ENCODE measurements around the gene GRID1. TPM values are rescaled to one million over a fixed set of nuclear protein-coding genes. Genes with fewer than 3 reads are reported as not detected.
A peak's percentile ranks its signal among the peaks of the same experiment; 100 is the strongest.

The GRID1 gene
- total RNA-seq, 1 experiment from 2014 or later: not detected

DNA sequence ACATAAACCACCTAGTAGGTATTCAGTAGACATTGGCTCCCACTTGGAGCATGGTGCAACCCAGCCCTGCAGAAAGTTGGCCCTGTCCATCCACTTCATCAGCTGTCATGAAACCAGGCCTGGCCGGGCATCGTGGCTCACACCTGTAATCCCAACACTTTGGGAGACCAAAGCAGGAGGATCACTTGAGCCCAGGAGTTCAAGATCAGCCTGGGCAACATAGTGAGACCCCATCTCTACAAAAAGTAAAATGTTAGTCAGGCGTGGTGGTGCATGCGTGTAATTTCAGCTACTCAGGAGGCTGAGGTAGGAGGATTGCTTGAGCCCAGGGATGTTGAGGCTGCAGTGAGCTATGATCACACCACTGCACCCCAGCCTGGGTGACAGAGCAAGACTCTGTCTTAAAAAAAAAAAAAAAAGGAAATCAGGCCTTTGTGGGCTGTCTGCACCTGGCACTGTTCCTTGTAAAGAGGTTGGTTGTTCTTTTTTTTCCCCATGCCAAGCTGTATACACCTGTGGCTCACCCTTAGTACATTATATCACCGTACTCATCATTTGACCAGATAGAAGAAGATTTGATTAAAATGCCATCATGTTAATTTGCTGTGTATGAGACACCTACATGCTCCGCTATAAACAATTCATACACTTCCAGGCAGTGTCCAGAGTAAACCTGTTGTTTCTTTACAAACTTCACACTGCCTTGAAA is 45.4 kb upstream of the GRID1 start:
- no peak for DNase-seq
- H3K4me3 Mint-ChIP-seq (ENCODE audit: low read depth, unreplicated experiment): no peak overlapping the region
- intact Hi-C loops (cut with micrococcal nuclease; ENCODE audit: unreplicated experiment): no loop called here

DNA sequence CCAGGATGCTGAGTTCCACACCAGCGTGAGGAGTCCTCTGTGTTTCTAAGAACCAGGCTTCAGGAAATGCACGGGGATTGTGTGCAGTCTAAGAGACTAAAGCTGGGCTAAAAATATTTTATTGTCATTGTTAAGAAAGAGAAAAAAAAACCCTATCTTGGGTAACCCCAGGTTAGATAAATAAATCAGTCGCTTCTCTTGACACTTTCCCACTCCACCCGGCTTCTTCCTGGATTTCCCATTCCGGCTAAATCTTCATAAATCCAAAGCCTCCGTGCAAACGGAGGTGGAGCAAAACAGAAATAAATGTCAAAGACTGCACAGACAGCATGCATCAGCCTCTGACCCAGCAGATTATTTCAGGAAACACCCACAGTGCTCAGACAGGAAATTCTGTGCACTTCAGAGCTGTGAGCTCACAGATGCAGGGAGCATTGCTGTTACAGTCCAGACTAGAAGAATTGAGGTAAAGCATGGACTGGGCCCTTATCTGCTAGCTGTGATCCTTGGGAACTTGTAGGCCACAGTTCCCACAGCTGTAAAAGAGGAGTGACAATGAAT is 44.8 kb upstream of the GRID1 start:
- peaks cover 26% of the 10 kb centered on the region for H3K4me1 Mint-ChIP-seq (ENCODE audit: low read depth, unreplicated experiment)
- TF ChIP-seq, protein P1, sequence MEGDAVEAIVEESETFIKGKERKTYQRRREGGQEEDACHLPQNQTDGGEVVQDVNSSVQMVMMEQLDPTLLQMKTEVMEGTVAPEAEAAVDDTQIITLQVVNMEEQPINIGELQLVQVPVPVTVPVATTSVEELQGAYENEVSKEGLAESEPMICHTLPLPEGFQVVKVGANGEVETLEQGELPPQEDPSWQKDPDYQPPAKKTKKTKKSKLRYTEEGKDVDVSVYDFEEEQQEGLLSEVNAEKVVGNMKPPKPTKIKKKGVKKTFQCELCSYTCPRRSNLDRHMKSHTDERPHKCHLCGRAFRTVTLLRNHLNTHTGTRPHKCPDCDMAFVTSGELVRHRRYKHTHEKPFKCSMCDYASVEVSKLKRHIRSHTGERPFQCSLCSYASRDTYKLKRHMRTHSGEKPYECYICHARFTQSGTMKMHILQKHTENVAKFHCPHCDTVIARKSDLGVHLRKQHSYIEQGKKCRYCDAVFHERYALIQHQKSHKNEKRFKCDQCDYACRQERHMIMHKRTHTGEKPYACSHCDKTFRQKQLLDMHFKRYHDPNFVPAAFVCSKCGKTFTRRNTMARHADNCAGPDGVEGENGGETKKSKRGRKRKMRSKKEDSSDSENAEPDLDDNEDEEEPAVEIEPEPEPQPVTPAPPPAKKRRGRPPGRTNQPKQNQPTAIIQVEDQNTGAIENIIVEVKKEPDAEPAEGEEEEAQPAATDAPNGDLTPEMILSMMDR (IDR thresholded peaks at IDR 0.05; ENCODE audit: unreplicated experiment): no peak
- no peak for DNase-seq
- H3K27ac Mint-ChIP-seq (ENCODE audit: unreplicated experiment): peak overlapping the region; percentile 82
- H3K9me3 Mint-ChIP-seq (ENCODE audit: low read depth, unreplicated experiment): peaks cover 2% of the 10 kb centered on the region
- H3K4me3 Mint-ChIP-seq (ENCODE audit: low read depth, unreplicated experiment): peak overlapping the region; percentile 12
- no TSS peak for BruUV-seq (replicated peaks)
- no peaks in the 10 kb centered on the region for H3K27me3 Mint-ChIP-seq (ENCODE audit: unreplicated experiment)
- peaks cover 12% of the 10 kb centered on the region for H3K36me3 Mint-ChIP-seq (ENCODE audit: insufficient read depth, unreplicated experiment)
- intact Hi-C loops (cut with micrococcal nuclease; ENCODE audit: unreplicated experiment): no loop called here
- CTCF ChIA-PET: no interaction called here

More for the DNA sequence above, 45.4 kb upstream of the GRID1 start:
- Mint-ChIP-seq H3K27ac (ENCODE audit: unreplicated experiment) (no peak overlapping the region), H3K4me1 (ENCODE audit: low read depth, unreplicated experiment) (peaks cover 26% of the 10 kb centered on the region), H3K36me3 (ENCODE audit: insufficient read depth, unreplicated experiment) (peaks cover 12% of the 10 kb centered on the region), H3K27me3 (ENCODE audit: unreplicated experiment) (no peaks in the 10 kb centered on the region), H3K9me3 (ENCODE audit: low read depth, unreplicated experiment) (peaks cover 2% of the 10 kb centered on the region)
- TF ChIP-seq, protein P1 (IDR thresholded peaks at IDR 0.05; ENCODE audit: unreplicated experiment): no peak
- CTCF ChIA-PET: no interaction called here
- BruUV-seq (replicated peaks): no TSS peak

DNA sequence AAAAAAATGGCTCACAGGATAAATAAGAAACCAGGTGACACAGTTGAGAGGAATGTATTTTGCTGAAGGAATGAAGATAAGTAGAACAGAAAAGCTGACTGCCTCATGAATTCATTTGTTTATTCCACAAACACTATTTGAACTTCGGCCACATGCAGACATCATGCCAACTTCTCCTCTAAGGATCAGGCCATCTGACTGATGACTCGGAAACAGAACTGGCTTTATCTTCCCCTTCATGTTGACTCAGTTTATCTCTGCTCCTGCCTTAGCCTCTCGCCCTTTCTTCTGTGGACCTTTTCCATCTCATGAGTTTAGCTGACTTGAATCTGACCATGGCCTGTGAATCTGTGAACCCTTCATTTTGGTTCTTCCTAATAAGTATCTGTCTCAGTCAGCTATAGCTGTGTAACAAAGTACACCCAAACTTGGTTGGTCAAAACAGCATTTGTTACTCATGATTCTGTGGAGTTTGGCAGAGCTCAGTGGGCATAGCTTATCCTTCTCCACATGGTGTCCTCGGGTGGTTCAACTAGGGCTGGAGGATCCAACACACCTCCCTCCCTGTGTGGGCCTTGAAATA is 44.0 kb upstream of the GRID1 start:
- H3K4me1 Mint-ChIP-seq (ENCODE audit: low read depth, unreplicated experiment): peaks cover 23% of the 10 kb centered on the region
- H3K27me3 Mint-ChIP-seq (ENCODE audit: unreplicated experiment): no peaks in the 10 kb centered on the region
- DNase-seq: no peak
- TF ChIP-seq, protein P1 (IDR thresholded peaks at IDR 0.05; ENCODE audit: unreplicated experiment): no peak
- peak overlapping the region; percentile 12 for H3K4me3 Mint-ChIP-seq (ENCODE audit: low read depth, unreplicated experiment)
- peaks cover 12% of the 10 kb centered on the region for H3K36me3 Mint-ChIP-seq (ENCODE audit: insufficient read depth, unreplicated experiment)
- H3K27ac Mint-ChIP-seq (ENCODE audit: unreplicated experiment): peak overlapping the region; percentile 82
- intact Hi-C loops (cut with micrococcal nuclease; ENCODE audit: unreplicated experiment): no loop called here
- peaks cover 2% of the 10 kb centered on the region for H3K9me3 Mint-ChIP-seq (ENCODE audit: low read depth, unreplicated experiment)
- no TSS peak for BruUV-seq (replicated peaks)
- CTCF ChIA-PET: interaction anchor here (0.6 to 0.7 kb wide), 2 partner anchors 121 to 175 kb away, joined by 5 to 8 read pairs; no protein-coding TSS in a partner anchor

DNA sequence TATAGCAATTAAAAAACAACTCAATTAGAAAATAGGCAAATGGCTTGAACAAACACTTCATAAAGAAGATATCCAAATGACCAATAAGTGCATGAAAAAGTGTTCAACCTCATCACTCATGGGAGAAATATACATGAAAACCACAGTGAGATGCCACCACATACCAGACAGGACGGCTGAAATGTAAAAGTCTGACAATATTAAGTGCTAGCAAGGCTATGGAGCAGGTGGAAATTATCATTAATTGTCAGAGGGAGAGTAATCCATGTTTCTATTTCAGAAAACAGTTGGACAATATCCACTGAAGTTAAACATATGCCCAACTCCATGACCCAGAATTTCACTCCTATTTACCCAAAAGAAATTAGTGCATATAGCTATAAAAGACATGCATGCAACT is 42.6 kb upstream of the GRID1 start:
- no peak for DNase-seq
- TF ChIP-seq, protein P1 (IDR thresholded peaks at IDR 0.05; ENCODE audit: unreplicated experiment): no peak
- peaks cover 13% of the 10 kb centered on the region for H3K4me1 Mint-ChIP-seq (ENCODE audit: low read depth, unreplicated experiment)
- H3K27me3 Mint-ChIP-seq (ENCODE audit: unreplicated experiment): no peaks in the 10 kb centered on the region
- H3K4me3 Mint-ChIP-seq (ENCODE audit: low read depth, unreplicated experiment): no peak overlapping the region
- CTCF ChIA-PET: no interaction called here
- no peak overlapping the region for H3K27ac Mint-ChIP-seq (ENCODE audit: unreplicated experiment)
- peaks cover 6% of the 10 kb centered on the region for H3K36me3 Mint-ChIP-seq (ENCODE audit: insufficient read depth, unreplicated experiment)
- H3K9me3 Mint-ChIP-seq (ENCODE audit: low read depth, unreplicated experiment): peaks cover 2% of the 10 kb centered on the region
- intact Hi-C loops (cut with micrococcal nuclease; ENCODE audit: unreplicated experiment): no loop called here
- no TSS peak for BruUV-seq (replicated peaks)
